Ectodermal cell (in vitro differentiated cells): ENCODE data around the gene SLC7A9.

Experiments used
- H3K27ac ChIP-seq: 2 replicates; pipeline ENCODE4 v1.7.0; 2013; ENCODE audit warnings: mild to moderate bottlenecking, low read depth, low read length; ENCODE audit not compliant: insufficient read depth, poor library complexity, severe bottlenecking
- H3K27me3 ChIP-seq: 2 replicates; pipeline ENCODE4 v1.7.0; 2013; ENCODE audit warnings: mild to moderate bottlenecking, low read length; ENCODE audit not compliant: insufficient read depth, control insufficient read depth, poor library complexity, severe bottlenecking
- H3K36me3 ChIP-seq: one replicate; pipeline ENCODE4 v1.7.0; 2013; ENCODE audit warnings: low read length; ENCODE audit not compliant: control insufficient read depth, insufficient read depth
- H3K4me1 ChIP-seq: one replicate; pipeline ENCODE4 v1.7.0; 2013; ENCODE audit warnings: low read length; ENCODE audit not compliant: control insufficient read depth, insufficient read depth
- H3K4me3 ChIP-seq: 2 replicates; pipeline ENCODE4 v1.7.0; 2013; ENCODE audit warnings: low read depth, low read length, control low read depth; ENCODE audit not compliant: insufficient read depth
- H3K9me3 ChIP-seq: 2 replicates; pipeline ENCODE4 v1.7.0; 2013; ENCODE audit warnings: mild to moderate bottlenecking, low read length, moderate library complexity; ENCODE audit not compliant: control insufficient read depth
- WGBS, 2 experiments: methylation state at CpG; one replicate each; pipeline ENCODE4 v1.1.7; 2013; ENCODE audit warnings: missing lambda C conversion rate in 2 of 2; 5-methylcytosine and 5-hydroxymethylcytosine counted together

SLC7A9 gene

GRCh38 chr19:32817569-32818476, 51.7 kb downstream of the SLC7A9 start:
- WGBS, 2 experiments: 92 to 94% methylated on average over 17 of the region's 17 CpGs
- no peaks in the 10 kb centered on the region for H3K27me3 ChIP-seq
- no peak overlapping the region for H3K4me3 ChIP-seq
- no peaks in the 10 kb centered on the region for H3K36me3 ChIP-seq
- H3K27ac ChIP-seq: no peak overlapping the region
- no peaks in the 10 kb centered on the region for H3K4me1 ChIP-seq
- H3K9me3 ChIP-seq: no peaks in the 10 kb centered on the region

DNA sequence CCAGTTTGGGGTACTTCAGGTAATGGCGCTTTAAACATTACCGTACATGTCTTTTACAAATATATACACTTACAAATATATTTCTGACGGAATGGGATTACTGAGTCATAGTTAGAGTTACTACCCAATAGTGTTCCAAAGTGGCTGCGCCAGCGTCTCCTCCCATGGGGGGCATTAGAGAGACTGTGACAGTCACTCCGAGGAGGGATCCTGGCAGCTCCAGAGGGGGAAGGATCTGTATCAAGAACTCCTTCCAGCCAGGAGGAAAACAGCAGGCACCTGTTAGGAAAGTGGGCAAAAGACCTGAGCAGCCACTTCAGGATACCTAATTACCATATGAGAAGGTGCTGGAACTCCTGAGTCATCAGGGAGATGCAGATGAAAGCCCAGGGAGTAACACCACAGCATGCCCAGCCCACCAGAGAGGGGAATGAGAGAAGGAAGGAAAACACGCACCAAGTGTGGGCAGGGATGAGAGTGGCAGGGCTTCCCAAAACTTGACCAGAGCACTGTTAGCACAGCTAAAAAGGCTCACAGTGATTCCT, 52.9 kb downstream of the SLC7A9 start:
- Histone ChIP-seq H3K4me1 (no peaks in the 10 kb centered on the region), H3K36me3 (no peaks in the 10 kb centered on the region), H3K4me3 (no peak overlapping the region), H3K9me3 (no peaks in the 10 kb centered on the region), H3K27ac (no peak overlapping the region), H3K27me3 (no peaks in the 10 kb centered on the region)
- 51 to 55% methylated on average over 7 of the region's 7 CpGs for WGBS, 2 experiments

GRCh38 chr19:32814624-32815023, 54.9 kb downstream of the SLC7A9 start:
- 89 to 95% methylated on average over 6 of the region's 6 CpGs for WGBS, 2 experiments
- no peak overlapping the region for H3K4me3 ChIP-seq
- no peaks in the 10 kb centered on the region for H3K4me1 ChIP-seq
- no peak overlapping the region for H3K27ac ChIP-seq
- no peaks in the 10 kb centered on the region for H3K27me3 ChIP-seq
- no peaks in the 10 kb centered on the region for H3K9me3 ChIP-seq
- no peaks in the 10 kb centered on the region for H3K36me3 ChIP-seq

- Histone ChIP-seq H3K36me3 (no peaks in the 10 kb centered on the region), H3K4me1 (no peaks in the 10 kb centered on the region), H3K4me3 (no peak overlapping the region), H3K9me3 (no peaks in the 10 kb centered on the region), H3K27me3 (no peaks in the 10 kb centered on the region), H3K27ac (no peak overlapping the region)
- WGBS, 2 experiments: 76% methylated on average over 15 of the region's 15 CpGs
Measured at GRCh38 chr19:32813862-32814425, 55.6 kb downstream of the SLC7A9 start.

GRCh38 chr19:32812571-32812970, 57.0 kb downstream of the SLC7A9 start:
- Histone ChIP-seq H3K9me3 (no peaks in the 10 kb centered on the region), H3K4me3 (no peak overlapping the region), H3K27ac (no peak overlapping the region), H3K4me1 (no peaks in the 10 kb centered on the region), H3K36me3 (no peaks in the 10 kb centered on the region), H3K27me3 (no peaks in the 10 kb centered on the region)
- WGBS, 2 experiments: 85 to 95% methylated on average over 3 of the region's 3 CpGs

DNA sequence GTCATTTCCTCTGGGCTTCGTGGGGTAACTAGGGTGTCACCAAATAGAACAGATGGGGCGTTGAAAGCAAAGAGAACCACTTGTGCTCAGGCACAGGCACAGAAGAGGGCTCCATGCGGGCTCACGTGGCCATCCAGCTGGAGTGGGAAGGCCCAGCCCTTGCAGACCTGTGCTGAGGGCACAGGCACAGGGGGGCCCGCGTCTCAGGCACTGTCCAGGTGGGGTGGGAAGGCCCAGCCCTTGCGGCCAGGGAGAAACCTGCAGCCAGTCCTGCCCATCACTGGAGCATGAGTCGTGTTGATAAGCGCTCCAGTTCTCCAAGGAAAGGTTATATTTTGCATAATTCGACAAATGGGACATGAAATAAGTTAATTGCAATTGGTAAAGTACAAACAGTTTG, 57.5 kb downstream of the SLC7A9 start:
- no peaks in the 10 kb centered on the region for H3K4me1 ChIP-seq
- no peaks in the 10 kb centered on the region for H3K27me3 ChIP-seq
- H3K4me3 ChIP-seq: no peak overlapping the region
- WGBS, 2 experiments: 94 to 97% methylated on average over 10 of the region's 10 CpGs
- no peaks in the 10 kb centered on the region for H3K36me3 ChIP-seq
- H3K9me3 ChIP-seq: no peaks in the 10 kb centered on the region
- no peak overlapping the region for H3K27ac ChIP-seq

DNA sequence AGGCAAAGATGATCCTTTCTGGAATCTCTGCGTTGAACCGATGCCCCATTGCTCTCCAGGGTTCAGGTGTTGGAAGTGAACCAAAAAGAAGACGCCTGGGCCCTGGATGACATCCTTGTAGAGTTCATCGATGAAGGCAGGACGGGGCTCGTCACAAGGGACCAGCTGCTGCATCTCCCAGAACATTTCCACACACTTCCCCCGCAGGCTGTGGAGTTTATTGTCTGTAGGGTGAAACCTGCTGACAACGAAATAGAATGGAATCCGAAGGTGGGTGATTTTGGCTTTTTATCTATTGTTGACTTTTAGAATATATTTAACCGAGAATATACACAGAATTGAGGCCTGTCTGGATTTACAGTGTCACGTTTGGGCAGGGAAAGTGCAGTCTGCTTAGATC, 58.4 kb downstream of the SLC7A9 start:
- Histone ChIP-seq H3K27ac (no peak overlapping the region), H3K36me3 (no peaks in the 10 kb centered on the region), H3K4me1 (no peaks in the 10 kb centered on the region), H3K9me3 (no peaks in the 10 kb centered on the region), H3K27me3 (no peaks in the 10 kb centered on the region), H3K4me3 (no peak overlapping the region)
- WGBS, 2 experiments: 91 to 92% methylated on average over 11 of the region's 11 CpGs

DNA sequence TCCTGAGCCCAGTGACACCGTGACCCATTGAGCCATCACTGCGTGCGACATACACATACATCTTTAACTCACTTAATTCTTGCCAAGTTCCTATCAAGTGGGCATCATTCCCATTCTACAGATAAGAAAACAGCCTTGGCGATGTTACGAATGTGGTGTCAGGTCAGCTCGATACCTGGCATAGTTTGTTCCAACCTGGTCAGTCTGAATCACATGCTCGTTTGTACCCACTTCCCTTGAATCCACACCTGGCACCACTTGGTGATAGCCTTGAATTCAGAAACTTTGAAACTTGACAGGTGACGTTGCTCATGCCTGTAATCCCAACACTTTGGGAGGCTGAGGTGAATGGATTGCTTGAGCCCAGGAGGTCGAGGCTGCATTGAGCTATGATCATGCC, 59.1 kb downstream of the SLC7A9 start:
- Histone ChIP-seq H3K27me3 (no peaks in the 10 kb centered on the region), H3K36me3 (no peaks in the 10 kb centered on the region), H3K9me3 (no peaks in the 10 kb centered on the region), H3K4me3 (no peak overlapping the region), H3K27ac (no peak overlapping the region), H3K4me1 (no peaks in the 10 kb centered on the region)
- WGBS, 2 experiments: 93% methylated on average over 9 of the region's 9 CpGs

DNA sequence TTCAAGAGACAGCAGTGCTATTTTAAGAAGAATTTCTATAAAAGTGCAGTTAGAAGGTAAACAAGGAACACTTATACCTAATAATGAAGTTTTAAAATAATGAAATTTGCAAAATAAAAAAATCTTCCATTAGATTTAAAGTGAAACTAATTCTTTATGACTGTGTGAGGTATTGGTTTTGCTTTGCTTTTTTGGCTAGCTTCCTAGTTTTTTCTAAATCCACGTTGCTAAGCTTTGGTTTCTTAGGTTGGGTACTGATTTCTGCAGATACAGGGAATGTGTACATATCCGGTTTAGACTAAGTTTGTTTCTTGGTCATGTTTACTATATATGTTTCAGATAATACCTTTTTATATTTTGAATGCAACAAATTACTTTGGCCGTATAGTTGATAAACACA, 59.8 kb downstream of the SLC7A9 start:
- H3K27me3 ChIP-seq: no peaks in the 10 kb centered on the region
- no peak overlapping the region for H3K27ac ChIP-seq
- WGBS, 2 experiments: 96 to 97% methylated on average over 2 to 3 of the region's 3 CpGs
- no peak overlapping the region for H3K4me3 ChIP-seq
- H3K4me1 ChIP-seq: no peaks in the 10 kb centered on the region
- no peaks in the 10 kb centered on the region for H3K36me3 ChIP-seq
- no peaks in the 10 kb centered on the region for H3K9me3 ChIP-seq

DNA sequence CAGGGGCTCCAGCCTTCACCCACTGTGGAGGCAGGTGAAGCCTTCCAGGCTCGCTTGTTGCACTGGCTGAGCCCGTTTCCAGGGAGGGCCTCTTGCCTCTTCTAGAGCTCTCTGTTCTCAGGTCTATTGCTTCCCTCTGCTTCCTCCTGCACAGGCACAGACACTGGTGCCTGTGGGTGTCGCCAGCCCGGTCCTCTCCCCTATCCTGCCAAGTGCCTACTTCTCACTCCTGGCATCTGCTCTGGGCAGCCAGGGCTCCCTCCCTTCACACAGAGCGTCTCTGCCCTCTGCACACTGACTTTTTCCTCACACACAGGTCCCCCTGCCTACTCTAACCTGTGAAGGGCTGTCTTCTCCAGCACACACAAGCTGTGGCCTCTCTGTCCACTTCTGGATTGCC, 60.3 kb downstream of the SLC7A9 start:
- 91 to 92% methylated on average over 5 of the region's 5 CpGs for WGBS, 2 experiments
- Histone ChIP-seq H3K27me3 (no peaks in the 10 kb centered on the region), H3K4me3 (no peak overlapping the region), H3K27ac (no peak overlapping the region), H3K9me3 (no peaks in the 10 kb centered on the region), H3K36me3 (no peaks in the 10 kb centered on the region), H3K4me1 (no peaks in the 10 kb centered on the region)
